MM.1S (cell line): ENCODE measurements around the gene LATS2.

Experiments used
- DNase-seq: peaks from one replicate; pipeline ENCODE4 v3.0.0-alpha.2; 2015
- H2AFZ ChIP-seq: fragments of 300-600 bp; sonication (generic); 2 replicates; pipeline ENCODE4 v1.6.0; 2016; ENCODE audit warnings: antibody characterized with exemption, low read length
- H3F3A ChIP-seq: fragments of 300-600 bp; sonication (generic); 2 replicates; pipeline ENCODE4 v1.6.1; 2016; ENCODE audit warnings: mild to moderate bottlenecking, antibody characterized with exemption, low read length, moderate library complexity, mixed read lengths; ENCODE audit not compliant: insufficient read depth
- H3K27ac ChIP-seq: fragments of 300-600 bp; sonication (generic); 2 replicates; pipeline ENCODE4 v1.5.1; 2016; ENCODE audit warnings: mild to moderate bottlenecking, low read length
- H3K27me3 ChIP-seq: fragments of 300-600 bp; sonication (generic); replicated peaks from 2 replicates; pipeline ENCODE4 v1.6.0; 2016; ENCODE audit warnings: low read length; ENCODE audit not compliant: insufficient read depth
- H3K36me3 ChIP-seq: fragments of 300-600 bp; sonication (generic); replicated peaks from 2 replicates; pipeline ENCODE4 v1.6.1; 2016; ENCODE audit warnings: mild to moderate bottlenecking, low read length, mixed read lengths; ENCODE audit not compliant: insufficient read depth
- H3K4me1 ChIP-seq: fragments of 300-600 bp; sonication (generic); 2 replicates; pipeline ENCODE4 v1.6.1; 2016; ENCODE audit warnings: low read length, mixed read lengths
- H3K4me2 ChIP-seq: fragments of 300-600 bp; sonication (generic); 2 replicates; pipeline ENCODE4 v1.6.0; 2016; ENCODE audit warnings: low read depth, low read length
- H3K4me3 ChIP-seq: fragments of 300-600 bp; sonication (generic); 2 replicates; pipeline ENCODE4 v1.5.1; 2016; ENCODE audit warnings: low read length, mixed read lengths
- H3K79me2 ChIP-seq: fragments of 300-600 bp; sonication (generic); 2 replicates; pipeline ENCODE4 v1.6.1; 2016; ENCODE audit warnings: mixed run types, low read length, mixed read lengths
- H3K9ac ChIP-seq: fragments of 300-600 bp; sonication (generic); 2 replicates; pipeline ENCODE4 v1.6.1; 2016; ENCODE audit warnings: low read length, mixed read lengths
- H3K9me2 ChIP-seq: fragments of 300-600 bp; sonication (generic); replicated peaks from 2 replicates; pipeline ENCODE4 v1.6.1; 2016; ENCODE audit warnings: mild to moderate bottlenecking, low read length, mixed read lengths; ENCODE audit not compliant: insufficient read depth
- H3K9me3 ChIP-seq: fragments of 300-600 bp; sonication (generic); replicated peaks from 2 replicates; pipeline ENCODE4 v1.6.1; 2016; ENCODE audit warnings: mild to moderate bottlenecking, low read length, mixed read lengths; ENCODE audit not compliant: insufficient read depth
- H4K20me1 ChIP-seq: fragments of 300-600 bp; sonication (generic); 2 replicates; pipeline ENCODE4 v1.6.1; 2016; ENCODE audit warnings: mild to moderate bottlenecking, low read length, moderate library complexity, mixed read lengths; ENCODE audit not compliant: insufficient read depth
- EZH2 ChIP-seq: fragments of 300-600 bp; sonication (generic); optimal IDR thresholded peaks from 2 replicates; pipeline ENCODE3; 2017; ENCODE audit warnings: low read depth, mild to moderate bottlenecking, antibody characterized with exemption, low read length, mixed read lengths
- EZH2phosphoT487 ChIP-seq: fragments of 300-600 bp; sonication (generic); IDR thresholded peaks from 2 replicates; pipeline ENCODE4 v1.6.1; 2018; ENCODE audit warnings: antibody characterized with exemption, low read length
- TF ChIP-seq, protein P1 (sequence below): fragments of 300-600 bp; sonication (generic); IDR thresholded peaks from 2 replicates; pipeline ENCODE4 v1.5.1; 2016; ENCODE audit warnings: antibody characterized with exemption, low read length, mixed read lengths

LATS2 gene

DNA sequence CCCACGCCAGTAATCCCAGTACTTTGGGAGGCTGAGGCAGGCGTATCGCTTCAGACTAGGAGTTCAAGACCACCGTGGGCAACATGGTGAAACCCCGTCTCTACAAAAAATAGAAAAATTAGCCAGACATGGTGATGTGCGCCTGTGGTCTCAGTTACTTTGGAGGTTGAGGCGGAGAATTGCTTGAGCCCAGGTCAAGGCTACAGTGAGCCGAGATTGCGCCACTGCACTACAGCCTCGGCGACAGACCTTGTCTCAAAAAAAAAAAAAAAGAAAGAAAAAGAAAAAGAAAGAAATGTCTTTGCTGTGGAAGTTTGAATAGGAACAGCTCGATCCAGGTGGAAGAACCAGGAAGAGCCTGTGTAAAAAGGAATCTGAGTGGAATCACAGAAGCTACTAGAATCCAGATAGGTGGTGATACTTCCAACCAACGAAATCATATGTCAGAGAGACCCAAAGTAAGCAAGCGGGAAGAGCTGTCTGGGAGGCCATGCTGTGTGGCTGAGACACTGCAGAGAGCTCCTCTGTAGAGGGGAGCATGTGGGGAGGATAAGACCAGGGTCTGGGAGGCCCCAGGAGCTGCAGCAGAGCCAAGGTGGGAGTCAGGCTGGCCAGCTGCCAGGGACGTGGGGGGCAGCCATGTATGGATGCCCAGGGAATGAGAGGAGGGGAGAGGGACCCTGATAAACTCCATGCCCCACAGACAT is 21.1 kb downstream of the LATS2 start:
- H3K9ac ChIP-seq = no peak overlapping the region
- H3K9me3 ChIP-seq = no peaks in the 10 kb centered on the region
- no peaks in the 10 kb centered on the region for H3K4me1 ChIP-seq
- no peak for TF ChIP-seq EZH2
- TF ChIP-seq, protein P1, sequence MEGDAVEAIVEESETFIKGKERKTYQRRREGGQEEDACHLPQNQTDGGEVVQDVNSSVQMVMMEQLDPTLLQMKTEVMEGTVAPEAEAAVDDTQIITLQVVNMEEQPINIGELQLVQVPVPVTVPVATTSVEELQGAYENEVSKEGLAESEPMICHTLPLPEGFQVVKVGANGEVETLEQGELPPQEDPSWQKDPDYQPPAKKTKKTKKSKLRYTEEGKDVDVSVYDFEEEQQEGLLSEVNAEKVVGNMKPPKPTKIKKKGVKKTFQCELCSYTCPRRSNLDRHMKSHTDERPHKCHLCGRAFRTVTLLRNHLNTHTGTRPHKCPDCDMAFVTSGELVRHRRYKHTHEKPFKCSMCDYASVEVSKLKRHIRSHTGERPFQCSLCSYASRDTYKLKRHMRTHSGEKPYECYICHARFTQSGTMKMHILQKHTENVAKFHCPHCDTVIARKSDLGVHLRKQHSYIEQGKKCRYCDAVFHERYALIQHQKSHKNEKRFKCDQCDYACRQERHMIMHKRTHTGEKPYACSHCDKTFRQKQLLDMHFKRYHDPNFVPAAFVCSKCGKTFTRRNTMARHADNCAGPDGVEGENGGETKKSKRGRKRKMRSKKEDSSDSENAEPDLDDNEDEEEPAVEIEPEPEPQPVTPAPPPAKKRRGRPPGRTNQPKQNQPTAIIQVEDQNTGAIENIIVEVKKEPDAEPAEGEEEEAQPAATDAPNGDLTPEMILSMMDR = no peak
- TF ChIP-seq EZH2phosphoT487 = no peak
- no peaks in the 10 kb centered on the region for H3K27me3 ChIP-seq
- no peaks in the 10 kb centered on the region for H3K9me2 ChIP-seq
- H3K36me3 ChIP-seq = no peaks in the 10 kb centered on the region
- H3K79me2 ChIP-seq = no peaks in the 10 kb centered on the region
- no peaks in the 10 kb centered on the region for H3F3A ChIP-seq
- no peaks in the 10 kb centered on the region for H4K20me1 ChIP-seq
- no peak overlapping the region for H3K4me3 ChIP-seq
- DNase-seq = no peak
- no peak overlapping the region for H2AFZ ChIP-seq
- no peak overlapping the region for H3K4me2 ChIP-seq
- H3K27ac ChIP-seq = no peak overlapping the region

- TF ChIP-seq, protein P1 = no peak
- no peak for TF ChIP-seq EZH2phosphoT487
- TF ChIP-seq EZH2 = no peak
- Histone ChIP-seq H3K4me1 (no peaks in the 10 kb centered on the region), H3K36me3 (no peaks in the 10 kb centered on the region), H4K20me1 (no peaks in the 10 kb centered on the region), H3F3A (no peaks in the 10 kb centered on the region), H3K9ac (no peak overlapping the region), H3K9me2 (no peaks in the 10 kb centered on the region), H3K4me2 (no peak overlapping the region), H3K4me3 (no peak overlapping the region), H3K79me2 (no peaks in the 10 kb centered on the region), H3K27me3 (no peaks in the 10 kb centered on the region), H3K9me3 (no peaks in the 10 kb centered on the region), H2AFZ (no peak overlapping the region), H3K27ac (no peak overlapping the region)
- DNase-seq = no peak
Measured at GRCh38 chr13:21039097-21039800, 22.1 kb downstream of the LATS2 start.

DNA sequence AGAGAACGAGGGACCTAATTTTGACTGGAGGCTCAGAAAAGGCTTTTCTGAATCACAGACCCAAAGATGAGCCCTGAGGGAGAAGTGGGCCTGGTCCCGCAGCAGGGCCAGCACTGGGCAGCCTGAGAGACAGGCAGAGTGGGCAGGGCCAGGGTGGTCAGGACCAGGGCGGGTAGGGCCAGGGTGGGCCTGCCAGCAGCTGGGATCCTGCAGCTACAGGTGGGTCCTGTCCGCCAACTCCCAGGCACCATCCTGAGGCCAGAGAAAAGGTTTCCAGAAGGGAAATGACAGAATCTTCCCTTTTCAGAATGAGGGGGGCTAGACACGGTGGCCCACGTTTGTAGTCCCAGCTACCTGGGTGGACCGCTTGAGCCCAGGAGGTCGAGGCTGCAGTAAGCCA is 23.7 kb downstream of the LATS2 start:
- no peak overlapping the region for H2AFZ ChIP-seq
- no peaks in the 10 kb centered on the region for H3K4me1 ChIP-seq
- no peaks in the 10 kb centered on the region for H3K36me3 ChIP-seq
- no peak for DNase-seq
- H3K79me2 ChIP-seq = no peaks in the 10 kb centered on the region
- TF ChIP-seq EZH2 = no peak
- TF ChIP-seq EZH2phosphoT487 = no peak
- TF ChIP-seq, protein P1 = no peak
- H4K20me1 ChIP-seq = no peaks in the 10 kb centered on the region
- H3K27me3 ChIP-seq = no peaks in the 10 kb centered on the region
- no peaks in the 10 kb centered on the region for H3K9me2 ChIP-seq
- no peaks in the 10 kb centered on the region for H3F3A ChIP-seq
- no peak overlapping the region for H3K4me3 ChIP-seq
- H3K9me3 ChIP-seq = no peaks in the 10 kb centered on the region
- no peak overlapping the region for H3K27ac ChIP-seq
- H3K4me2 ChIP-seq = no peak overlapping the region
- H3K9ac ChIP-seq = no peak overlapping the region
